Endothelial cell (in vitro differentiated cells): ENCODE data around the gene ETS1. TPM values are rescaled to one million over a fixed set of nuclear protein-coding genes. Genes with fewer than 3 reads are reported as not detected.

Experiments used
- DNase-seq: peaks from one replicate; pipeline ENCODE4 v3.0.0; 2021; ENCODE audit warnings: low spot score
- H3K27ac Mint-ChIP-seq: one replicate; pipeline ENCODE4 v1.8.0; 2021; ENCODE audit warnings: mixed read lengths, inconsistent platforms; ENCODE audit not compliant: unreplicated experiment
- H3K27me3 Mint-ChIP-seq: one replicate; pipeline ENCODE4 v1.8.0; 2021; ENCODE audit warnings: mild to moderate bottlenecking, moderate library complexity, mixed read lengths, inconsistent platforms; ENCODE audit not compliant: unreplicated experiment
- H3K36me3 Mint-ChIP-seq: one replicate; pipeline ENCODE4 v1.8.0; 2021; ENCODE audit warnings: mild to moderate bottlenecking, low read depth, mixed read lengths, inconsistent platforms; ENCODE audit not compliant: unreplicated experiment
- H3K4me1 Mint-ChIP-seq: one replicate; pipeline ENCODE4 v1.8.0; 2021; ENCODE audit warnings: mild to moderate bottlenecking, mixed read lengths, inconsistent platforms; ENCODE audit not compliant: unreplicated experiment
- H3K4me3 Mint-ChIP-seq: one replicate; pipeline ENCODE4 v1.8.0; 2021; ENCODE audit warnings: mild to moderate bottlenecking, mixed read lengths, inconsistent platforms; ENCODE audit not compliant: unreplicated experiment
- H3K9me3 Mint-ChIP-seq: one replicate; pipeline ENCODE4 v1.8.0; 2021; ENCODE audit warnings: mixed read lengths, inconsistent platforms; ENCODE audit not compliant: unreplicated experiment
- total RNA-seq: library from RNA; stranded (reverse); fragmentation: NEBNext Ultra II Directional; extraction: Animal tissue kit (Norgen Biotek cat#: 25700); gene quantifications from one replicate; pipeline ENCODE4 v1.2.1, GENCODE V29; 2021; ENCODE audit not compliant: unreplicated experiment
- TF ChIP-seq, protein P1 (sequence below): fragments of 200-600 bp; sonication (generic); IDR thresholded peaks from one replicate; pipeline ENCODE4 v1.5.0; 2021; ENCODE audit warnings: antibody characterized with exemption; ENCODE audit not compliant: unreplicated experiment

Gene ETS1
- total RNA-seq, 1 donor from 2014 or later, result 309 TPM

DNA sequence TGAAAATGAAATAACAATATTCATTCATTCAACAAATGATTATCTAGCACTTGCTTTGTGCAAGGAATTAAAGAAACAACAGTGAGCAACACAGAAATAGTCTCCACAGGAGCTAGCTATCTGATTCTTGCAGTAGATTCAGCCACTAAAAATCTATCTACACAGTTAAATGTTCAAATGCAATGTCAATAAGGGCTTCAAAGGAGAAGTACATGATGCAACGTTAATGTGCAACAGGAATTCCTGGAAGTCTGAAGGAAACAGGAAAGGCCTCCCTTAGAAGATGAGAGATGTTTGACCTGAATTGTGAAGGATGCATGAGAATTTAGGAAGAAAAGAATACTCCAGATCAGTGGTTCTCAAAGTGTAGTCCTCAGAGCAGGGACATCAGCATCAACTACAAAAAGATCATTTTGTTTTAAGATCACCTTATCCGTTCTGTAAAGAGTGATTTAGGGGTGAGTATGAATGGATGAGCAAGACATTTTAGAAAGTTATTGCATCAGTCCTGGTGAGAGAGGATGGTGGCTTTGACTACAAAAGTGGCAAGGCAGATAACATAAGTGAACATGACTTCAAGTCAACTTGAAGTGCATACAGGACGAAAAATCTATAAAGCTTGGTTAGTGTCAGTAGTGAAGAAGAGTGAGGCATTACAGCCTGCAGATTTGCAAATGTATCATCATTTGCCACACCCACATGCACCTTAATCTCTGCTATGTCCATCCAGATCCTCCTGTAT, 96.0 kb downstream of the ETS1 start:
- no peaks in the 10 kb centered on the region for H3K9me3 Mint-ChIP-seq
- peaks cover 47% of the 10 kb centered on the region for H3K36me3 Mint-ChIP-seq
- H3K27me3 Mint-ChIP-seq, result no peaks in the 10 kb centered on the region
- DNase-seq, result no peak
- peaks cover 49% of the 10 kb centered on the region for H3K4me1 Mint-ChIP-seq
- H3K4me3 Mint-ChIP-seq, result peak overlapping the region; percentile 13
- H3K27ac Mint-ChIP-seq, result peak overlapping the region; percentile 7
- TF ChIP-seq, protein P1, sequence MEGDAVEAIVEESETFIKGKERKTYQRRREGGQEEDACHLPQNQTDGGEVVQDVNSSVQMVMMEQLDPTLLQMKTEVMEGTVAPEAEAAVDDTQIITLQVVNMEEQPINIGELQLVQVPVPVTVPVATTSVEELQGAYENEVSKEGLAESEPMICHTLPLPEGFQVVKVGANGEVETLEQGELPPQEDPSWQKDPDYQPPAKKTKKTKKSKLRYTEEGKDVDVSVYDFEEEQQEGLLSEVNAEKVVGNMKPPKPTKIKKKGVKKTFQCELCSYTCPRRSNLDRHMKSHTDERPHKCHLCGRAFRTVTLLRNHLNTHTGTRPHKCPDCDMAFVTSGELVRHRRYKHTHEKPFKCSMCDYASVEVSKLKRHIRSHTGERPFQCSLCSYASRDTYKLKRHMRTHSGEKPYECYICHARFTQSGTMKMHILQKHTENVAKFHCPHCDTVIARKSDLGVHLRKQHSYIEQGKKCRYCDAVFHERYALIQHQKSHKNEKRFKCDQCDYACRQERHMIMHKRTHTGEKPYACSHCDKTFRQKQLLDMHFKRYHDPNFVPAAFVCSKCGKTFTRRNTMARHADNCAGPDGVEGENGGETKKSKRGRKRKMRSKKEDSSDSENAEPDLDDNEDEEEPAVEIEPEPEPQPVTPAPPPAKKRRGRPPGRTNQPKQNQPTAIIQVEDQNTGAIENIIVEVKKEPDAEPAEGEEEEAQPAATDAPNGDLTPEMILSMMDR, result no peak

DNA sequence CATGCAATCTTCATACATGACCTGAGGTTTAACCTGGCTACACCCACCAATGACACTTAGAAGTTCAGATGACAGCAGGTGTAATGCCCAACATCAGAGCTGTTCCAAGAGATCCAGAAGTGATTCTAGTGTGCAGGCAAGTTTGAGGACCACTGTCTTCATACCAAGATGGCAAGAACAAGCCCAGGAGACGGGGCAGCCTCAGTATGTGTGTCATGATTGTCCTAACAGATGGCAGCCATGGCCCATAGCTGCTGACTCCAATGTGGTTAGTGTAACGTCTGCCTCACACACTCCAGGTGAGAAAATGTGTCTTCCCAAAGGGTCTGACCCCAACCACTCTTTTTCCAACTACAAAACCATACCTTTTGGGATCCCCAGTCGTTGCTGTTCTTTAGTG, 97.3 kb downstream of the ETS1 start:
- no peak for DNase-seq
- Mint-ChIP-seq H3K27ac (no peak overlapping the region), H3K9me3 (no peaks in the 10 kb centered on the region), H3K27me3 (no peaks in the 10 kb centered on the region), H3K4me3 (peak overlapping the region; percentile 34), H3K36me3 (peaks cover 59% of the 10 kb centered on the region), H3K4me1 (peaks cover 47% of the 10 kb centered on the region)
- TF ChIP-seq, protein P1, result no peak

DNA sequence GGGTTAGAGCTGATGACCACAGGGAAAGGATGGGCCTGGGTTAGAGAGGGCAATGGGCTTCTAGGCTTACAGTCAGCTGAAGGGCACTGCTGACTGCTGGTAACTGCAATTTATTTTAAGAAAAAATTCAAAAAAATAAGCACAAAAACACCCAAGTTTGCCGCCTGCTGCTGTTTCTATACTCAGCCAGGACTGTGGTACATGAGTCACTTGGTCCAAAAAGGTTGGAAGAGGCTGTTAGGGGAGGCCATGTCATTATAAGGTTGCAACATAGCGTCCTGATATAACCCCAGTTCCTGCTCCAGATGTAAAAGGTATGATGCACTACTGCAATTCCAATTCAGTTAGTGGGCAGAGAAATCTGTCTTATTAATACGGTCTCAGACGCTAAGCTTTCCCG, 98.9 kb downstream of the ETS1 start:
- Mint-ChIP-seq H3K9me3 (no peaks in the 10 kb centered on the region), H3K4me1 (peaks cover 39% of the 10 kb centered on the region), H3K27ac (no peak overlapping the region), H3K36me3 (peaks cover 70% of the 10 kb centered on the region), H3K27me3 (no peaks in the 10 kb centered on the region), H3K4me3 (peak overlapping the region; percentile 47)
- TF ChIP-seq, protein P1, result no peak
- DNase-seq, result no peak

DNA sequence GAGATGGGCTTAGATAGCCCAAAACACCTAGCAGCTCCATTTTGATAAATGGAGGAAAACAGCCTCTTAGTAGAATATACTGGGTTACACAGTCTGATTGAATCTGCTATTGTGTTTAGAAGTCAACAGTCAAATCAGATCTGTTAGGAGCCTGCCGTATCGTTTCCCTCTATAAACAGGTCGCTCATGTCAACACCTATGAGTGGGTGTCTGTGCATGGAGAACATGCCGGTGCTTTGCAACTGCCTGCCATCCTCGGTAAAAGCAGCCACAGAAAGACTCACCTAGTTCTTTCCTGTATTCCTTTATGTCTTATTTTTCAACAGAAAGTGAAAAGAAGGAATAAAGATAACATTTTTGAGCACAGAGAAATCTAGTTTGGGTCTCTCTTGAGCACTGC, 99.4 kb downstream of the ETS1 start:
- DNase-seq, result no peak
- TF ChIP-seq, protein P1, result no peak
- H3K4me1 Mint-ChIP-seq, result peaks cover 39% of the 10 kb centered on the region
- H3K9me3 Mint-ChIP-seq, result no peaks in the 10 kb centered on the region
- peaks cover 75% of the 10 kb centered on the region for H3K36me3 Mint-ChIP-seq
- H3K4me3 Mint-ChIP-seq, result no peak overlapping the region
- no peaks in the 10 kb centered on the region for H3K27me3 Mint-ChIP-seq
- H3K27ac Mint-ChIP-seq, result no peak overlapping the region

DNA sequence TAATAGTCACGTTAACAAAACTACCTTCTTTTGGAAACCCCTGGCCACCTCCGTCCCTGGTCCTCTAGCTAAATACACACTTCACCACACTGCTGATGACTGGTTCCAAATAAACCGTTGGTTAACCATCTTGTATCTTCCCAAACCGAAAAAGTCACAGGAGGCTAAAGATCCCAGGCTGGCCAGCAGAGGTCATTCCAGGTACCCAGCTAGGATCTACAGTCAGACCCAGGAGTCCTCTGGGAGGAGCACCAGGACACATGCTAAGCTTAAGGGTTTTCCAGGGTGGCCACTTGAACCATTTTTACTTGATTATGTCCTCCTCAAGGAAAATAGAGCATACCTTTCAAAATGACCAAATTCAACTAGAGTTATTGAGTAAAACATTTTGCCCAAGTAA, 103.2 kb downstream of the ETS1 start:
- TF ChIP-seq, protein P1, result no peak
- DNase-seq, result no peak
- Mint-ChIP-seq H3K4me3 (peak overlapping the region; percentile 23), H3K27ac (no peak overlapping the region), H3K36me3 (peaks cover 83% of the 10 kb centered on the region), H3K9me3 (no peaks in the 10 kb centered on the region), H3K4me1 (peaks cover 27% of the 10 kb centered on the region), H3K27me3 (no peaks in the 10 kb centered on the region)
